ENCODE measurements around the gene GALNT11.

DNA sequence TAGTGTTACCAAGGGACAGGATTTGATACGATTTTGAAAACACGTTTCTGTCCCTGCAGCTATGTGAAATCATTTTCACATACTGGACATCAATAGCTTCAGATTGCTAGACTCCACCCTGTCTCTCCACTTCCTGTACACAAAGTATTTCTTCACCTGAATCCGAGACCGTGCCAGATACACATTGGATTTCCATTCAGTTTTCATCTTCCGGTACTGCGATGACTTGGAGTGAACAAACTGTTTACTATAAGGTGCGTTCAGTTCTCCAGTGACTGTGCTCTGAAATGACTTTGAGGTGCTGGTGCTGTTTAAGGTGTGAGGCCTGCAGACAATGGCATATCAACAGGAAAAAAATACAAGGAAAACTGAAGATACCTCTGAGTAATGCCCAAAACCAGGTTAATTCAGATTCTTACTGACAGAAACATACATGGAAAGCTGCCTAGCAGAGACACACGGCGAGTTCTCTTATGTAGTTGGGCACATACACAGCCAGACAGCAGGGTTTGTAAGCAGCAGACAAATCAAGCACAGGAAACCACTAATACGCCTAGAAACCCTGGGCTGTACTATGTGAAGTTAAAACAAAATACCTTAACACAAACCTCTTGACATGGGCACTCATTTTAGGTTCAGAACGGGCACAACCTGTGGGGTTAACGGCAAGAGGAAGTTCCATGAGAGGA lies 119.2 kb downstream of the GALNT11 start:
- TF ChIP-seq CTCF (IDR thresholded peaks at IDR 0.05; ENCODE audit: low read depth, low read length, missing input control) (no peak), SP1 (IDR thresholded peaks at IDR 0.05) (no peak), YY1 (IDR thresholded peaks at IDR 0.05) (no peak), JUND (IDR thresholded peaks at IDR 0.05) (no peak), TAF1 (conservative IDR thresholded peaks at IDR 0.05) (no peak), REST (IDR thresholded peaks at IDR 0.05) (no peak), EGR1 (IDR thresholded peaks at IDR 0.05; ENCODE audit: low read depth in 2 of 2) (no peak), FOXA1 (IDR thresholded peaks at IDR 0.05) (no peak), GABPA (IDR thresholded peaks at IDR 0.05 in 1 of 2, conservative IDR thresholded peaks at IDR 0.05 in 1 of 2) (no peak), HNF4A (conservative IDR thresholded peaks at IDR 0.05) (no peak)
- TF ChIP-seq, protein P1, sequence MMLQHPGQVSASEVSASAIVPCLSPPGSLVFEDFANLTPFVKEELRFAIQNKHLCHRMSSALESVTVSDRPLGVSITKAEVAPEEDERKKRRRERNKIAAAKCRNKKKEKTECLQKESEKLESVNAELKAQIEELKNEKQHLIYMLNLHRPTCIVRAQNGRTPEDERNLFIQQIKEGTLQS (IDR thresholded peaks at IDR 0.05), result no peak
